ENCODE measurements around the gene SAFB.

Gene SAFB

GRCh38 chr19:5665781-5666513 is 43.1 kb downstream of the SAFB start:
- no peak for DNase-seq (ENCODE audit: low spot score)
- no peak for TF ChIP-seq CTCF (IDR thresholded peaks at IDR 0.05; ENCODE audit: extremely low read depth, missing control alignments)

- DNase-seq (ENCODE audit: low spot score): no peak
Observed at GRCh38 chr19:5666921-5667610, 44.2 kb downstream of the SAFB start.

GRCh38 chr19:5667751-5668271 is 44.9 kb downstream of the SAFB start:
- TF ChIP-seq CTCF (IDR thresholded peaks at IDR 0.05; ENCODE audit: extremely low read depth, missing control alignments): no peak
- no peak for DNase-seq (ENCODE audit: low spot score)

More at GRCh38 chr19:5666921-5667610, 44.2 kb downstream of the SAFB start:
- no peak for TF ChIP-seq CTCF (IDR thresholded peaks at IDR 0.05; ENCODE audit: extremely low read depth, missing control alignments)

GRCh38 chr19:5669212-5669611 is 46.3 kb downstream of the SAFB start:
- no peak for TF ChIP-seq CTCF (IDR thresholded peaks at IDR 0.05; ENCODE audit: extremely low read depth, missing control alignments)
- DNase-seq (ENCODE audit: low spot score): no peak

- TF ChIP-seq CTCF (IDR thresholded peaks at IDR 0.05; ENCODE audit: extremely low read depth, missing control alignments): no peak
Observed at GRCh38 chr19:5671600-5671999, 48.7 kb downstream of the SAFB start.

GRCh38 chr19:5672708-5673459 is 50.0 kb downstream of the SAFB start:
- no peak for TF ChIP-seq CTCF (IDR thresholded peaks at IDR 0.05; ENCODE audit: extremely low read depth, missing control alignments)
- no peak for DNase-seq (ENCODE audit: low spot score)

More at GRCh38 chr19:5671600-5671999, 48.7 kb downstream of the SAFB start:
- no peak for DNase-seq (ENCODE audit: low spot score)
